GM19324 (cell line): ENCODE measurements around the gene MFAP1.
A peak's percentile ranks its signal among the peaks of the same experiment; 100 is the strongest.
"Not testable (repeated sequence)": the region's sequence is repeated elsewhere in the genome, so short reads cannot be mapped to it uniquely, and the experiment has no call there.

Experiments used
- ATAC-seq: cut with Tn5 transposase; IDR thresholded peaks from one replicate; pipeline ENCODE4 v1.9.1; 2021; ENCODE audit warnings: mild to moderate bottlenecking, moderate library complexity; ENCODE audit not compliant: unreplicated experiment, low FRiP score

The MFAP1 gene, protein sequence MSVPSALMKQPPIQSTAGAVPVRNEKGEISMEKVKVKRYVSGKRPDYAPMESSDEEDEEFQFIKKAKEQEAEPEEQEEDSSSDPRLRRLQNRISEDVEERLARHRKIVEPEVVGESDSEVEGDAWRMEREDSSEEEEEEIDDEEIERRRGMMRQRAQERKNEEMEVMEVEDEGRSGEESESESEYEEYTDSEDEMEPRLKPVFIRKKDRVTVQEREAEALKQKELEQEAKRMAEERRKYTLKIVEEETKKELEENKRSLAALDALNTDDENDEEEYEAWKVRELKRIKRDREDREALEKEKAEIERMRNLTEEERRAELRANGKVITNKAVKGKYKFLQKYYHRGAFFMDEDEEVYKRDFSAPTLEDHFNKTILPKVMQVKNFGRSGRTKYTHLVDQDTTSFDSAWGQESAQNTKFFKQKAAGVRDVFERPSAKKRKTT

DNA sequence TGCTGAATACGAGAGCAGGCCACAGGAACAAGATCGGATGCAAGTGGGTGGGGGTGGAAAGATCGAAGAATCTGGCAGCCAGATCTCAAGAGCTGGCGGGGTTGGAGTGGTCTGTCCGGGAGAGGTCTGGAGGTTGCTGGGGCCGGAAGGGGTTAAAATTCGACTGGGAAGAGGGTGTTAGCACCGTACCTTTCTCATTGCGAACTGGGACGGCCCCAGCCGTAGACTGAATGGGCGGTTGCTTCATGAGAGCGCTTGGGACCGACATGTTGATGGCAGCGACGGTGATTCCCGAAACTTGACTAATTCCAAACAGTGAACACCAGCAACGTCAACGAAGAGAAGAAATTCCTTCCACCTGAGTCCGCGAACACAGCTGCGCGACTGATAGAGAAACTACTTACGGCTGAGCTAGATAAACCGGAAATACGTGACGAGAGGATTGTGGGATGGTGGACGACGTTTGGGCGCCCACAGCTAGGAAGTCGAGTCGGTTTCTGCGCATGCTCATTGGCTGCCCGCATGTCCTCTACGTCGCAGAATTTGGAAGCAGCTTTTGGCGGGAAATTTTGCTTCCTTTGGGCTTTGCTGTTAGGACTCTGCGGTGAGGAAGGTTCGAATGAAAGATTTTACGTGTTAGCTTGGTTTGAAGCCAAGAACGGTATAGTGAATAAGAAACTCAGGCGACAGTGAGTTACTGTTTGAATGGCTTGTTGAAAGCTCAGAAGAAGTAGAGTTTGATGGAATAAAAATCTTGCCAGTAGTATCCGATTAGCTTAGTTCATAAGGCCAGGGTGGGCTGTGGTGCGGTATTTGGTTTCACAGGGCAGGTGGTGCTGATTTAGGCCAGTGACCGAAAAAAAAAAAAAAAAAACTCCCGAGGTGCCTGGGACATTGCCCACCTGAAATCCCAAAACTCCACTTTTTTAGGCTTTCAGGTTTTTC lies at the start of gene MFAP1:
Gene MFAP1 (minus strand): TSS at position 389 of the 945 bp plus-strand sequence. CDS start 121 bp downstream, at position 268.
- peak; percentile 78 for ATAC-seq

DNA sequence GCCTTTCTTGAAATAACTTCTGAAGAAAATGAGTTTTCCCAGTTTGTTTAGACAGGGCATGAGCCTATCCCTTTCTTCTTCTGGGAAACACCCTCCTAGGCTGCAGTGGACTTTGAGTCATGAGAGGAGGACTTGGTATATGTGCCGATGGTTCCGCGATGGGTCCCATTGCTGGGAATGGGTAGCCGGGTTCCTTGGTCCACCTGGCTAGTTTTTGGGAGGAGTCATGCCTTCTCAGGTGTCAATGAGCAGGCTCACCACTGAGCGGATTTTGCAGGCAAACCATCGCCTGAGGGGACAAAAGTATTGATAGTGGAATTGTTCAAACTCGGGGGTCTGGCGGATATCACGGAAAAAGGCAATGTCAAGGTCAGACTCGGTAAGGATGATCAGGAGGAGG lies 49.2 kb upstream of the MFAP1 start:
- ATAC-seq = no peak

DNA sequence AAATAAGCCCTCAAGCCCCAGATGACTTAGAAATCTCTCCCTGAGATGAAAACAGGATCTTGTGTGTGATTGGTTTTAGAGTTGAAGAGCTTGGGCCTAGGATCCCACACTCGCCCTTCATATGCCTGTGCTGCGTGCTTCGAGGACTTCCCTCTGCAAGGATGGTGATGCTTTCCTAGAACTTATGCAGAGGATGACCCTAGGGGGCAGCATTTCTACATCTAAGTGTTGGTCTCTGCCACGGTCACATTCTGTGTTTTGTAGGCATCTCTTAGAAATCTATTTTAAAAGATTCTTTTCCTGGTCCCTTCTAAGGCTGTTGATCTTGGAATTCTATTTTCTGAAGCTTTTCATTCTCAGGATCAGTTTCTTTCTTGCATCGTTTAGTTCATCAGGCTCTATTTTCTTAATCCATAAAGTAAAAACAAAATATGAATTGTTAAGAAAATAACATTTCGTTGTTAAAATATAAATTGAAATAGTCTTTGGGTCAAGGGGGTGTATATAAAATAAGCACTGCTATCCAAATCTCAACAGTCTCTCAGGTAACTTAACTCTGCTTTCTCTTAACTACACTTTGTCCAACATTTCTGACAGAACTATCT lies 48.0 kb upstream of the MFAP1 start:
- ATAC-seq = no peak

DNA sequence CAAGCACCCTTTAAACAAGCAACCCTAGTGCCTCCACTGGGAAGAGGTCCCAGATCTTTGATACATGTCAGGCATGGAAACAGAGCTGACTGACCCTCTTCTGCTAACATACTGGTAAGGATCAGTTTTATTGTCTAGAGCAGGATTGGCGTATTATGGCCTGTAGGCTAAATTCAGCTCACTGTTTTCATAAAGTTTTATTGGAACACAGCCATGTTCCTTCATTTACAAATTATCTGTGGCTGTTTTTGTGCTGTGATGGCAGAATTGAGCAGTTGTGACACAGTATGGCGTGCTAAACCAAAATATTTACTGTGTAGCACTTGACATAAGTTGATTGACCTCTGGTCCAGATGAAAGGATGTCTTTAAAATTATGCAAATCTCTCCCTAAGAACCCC lies 47.3 kb upstream of the MFAP1 start:
- ATAC-seq = no peak

DNA sequence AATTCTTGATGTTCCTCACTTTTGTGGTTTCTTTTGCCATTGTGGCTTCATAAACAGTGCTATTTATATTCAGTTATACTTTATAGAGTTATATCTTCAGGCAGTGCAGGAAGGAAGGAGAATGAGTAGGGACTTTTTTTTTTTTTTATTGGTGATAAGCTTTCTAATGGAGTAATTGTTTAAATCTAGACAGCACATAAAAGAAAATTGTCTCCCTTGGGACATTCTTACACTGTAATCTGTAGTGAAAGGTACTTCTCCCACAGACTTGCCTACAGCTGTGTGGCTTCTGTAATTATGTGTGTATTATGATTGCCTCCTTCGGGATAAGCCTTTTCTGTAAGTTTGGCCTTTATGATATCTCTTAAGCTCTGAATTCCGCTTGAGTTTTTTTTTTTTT lies 43.9 kb upstream of the MFAP1 start:
- no peak for ATAC-seq

DNA sequence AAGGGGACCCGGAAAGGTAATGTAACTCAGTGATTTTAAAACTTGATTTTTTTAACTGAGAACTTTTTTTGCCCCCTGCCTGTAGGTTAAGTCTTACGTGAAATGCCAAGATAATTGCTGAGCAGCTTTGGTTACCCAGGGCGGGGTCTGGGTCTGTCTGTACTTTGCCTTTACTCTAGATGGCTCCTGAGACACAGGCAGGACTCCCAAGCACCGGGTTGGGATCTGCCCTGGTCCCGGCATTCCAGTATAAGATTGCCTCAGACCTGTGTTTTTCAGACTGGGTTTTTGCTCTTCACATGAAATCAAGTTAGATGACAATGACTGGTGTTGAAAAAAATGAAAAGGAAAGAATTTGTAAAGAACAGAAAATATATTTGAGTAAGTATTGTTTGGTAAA lies 42.6 kb upstream of the MFAP1 start:
- ATAC-seq = no peak

DNA sequence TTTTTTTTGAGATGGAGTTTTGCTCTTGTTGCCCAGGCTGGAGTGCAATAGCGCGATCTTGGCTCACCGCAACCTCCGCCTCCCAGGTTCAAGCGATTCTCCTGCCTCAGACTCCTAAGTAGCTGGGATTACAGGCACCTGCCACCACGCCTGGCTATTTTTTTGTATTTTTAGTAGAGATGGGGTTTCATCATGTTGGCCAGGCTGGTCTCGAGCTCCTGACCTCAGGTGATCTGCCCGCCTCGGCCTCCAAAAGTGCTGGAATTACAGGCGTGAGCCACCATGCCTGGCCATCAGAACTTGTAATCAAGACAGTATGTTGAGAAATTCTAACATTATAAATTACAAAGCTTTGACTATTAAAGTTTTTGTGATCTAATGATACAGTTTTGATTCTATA lies 42.1 kb upstream of the MFAP1 start:
- ATAC-seq = not testable (repeated sequence)

DNA sequence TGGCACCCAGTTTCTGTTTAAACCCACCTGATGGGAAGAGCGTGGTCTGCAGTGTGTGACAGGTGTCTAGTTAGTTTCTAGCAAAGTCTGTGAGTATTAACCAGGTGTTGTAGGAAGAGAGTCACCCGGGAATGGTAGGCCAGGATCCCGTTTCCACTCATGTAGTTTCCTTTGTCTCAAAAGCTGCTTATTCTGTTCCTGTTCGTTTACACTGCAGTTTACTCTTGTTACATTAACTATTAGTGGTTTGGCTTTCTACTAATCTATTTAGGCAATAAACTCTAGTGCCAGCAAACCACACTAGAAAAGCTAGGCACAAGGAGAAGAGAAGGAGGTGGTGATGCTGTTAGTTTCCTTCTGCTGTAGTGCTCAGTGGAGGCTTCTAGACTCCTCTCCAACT lies 35.1 kb upstream of the MFAP1 start:
- ATAC-seq = no peak

DNA sequence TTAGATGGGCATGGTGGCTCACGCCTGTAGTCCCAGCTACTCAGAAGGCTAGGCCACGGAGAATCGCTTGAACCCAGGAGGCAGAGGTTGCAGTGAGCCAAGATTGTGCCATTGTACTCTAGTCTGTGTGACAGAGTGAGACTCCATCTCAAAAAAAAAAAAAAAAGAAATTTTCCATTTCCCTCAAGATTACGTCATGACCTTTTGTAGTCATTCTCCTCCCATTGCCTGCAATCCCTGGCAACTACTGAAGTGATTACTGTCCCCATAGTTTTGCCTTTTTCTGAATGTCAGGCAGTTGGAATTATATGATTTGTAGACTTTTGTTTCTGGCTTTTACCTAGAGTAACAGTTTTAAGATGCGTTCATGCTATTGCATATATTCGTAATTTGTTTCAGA lies 30.3 kb upstream of the MFAP1 start:
- no peak for ATAC-seq

DNA sequence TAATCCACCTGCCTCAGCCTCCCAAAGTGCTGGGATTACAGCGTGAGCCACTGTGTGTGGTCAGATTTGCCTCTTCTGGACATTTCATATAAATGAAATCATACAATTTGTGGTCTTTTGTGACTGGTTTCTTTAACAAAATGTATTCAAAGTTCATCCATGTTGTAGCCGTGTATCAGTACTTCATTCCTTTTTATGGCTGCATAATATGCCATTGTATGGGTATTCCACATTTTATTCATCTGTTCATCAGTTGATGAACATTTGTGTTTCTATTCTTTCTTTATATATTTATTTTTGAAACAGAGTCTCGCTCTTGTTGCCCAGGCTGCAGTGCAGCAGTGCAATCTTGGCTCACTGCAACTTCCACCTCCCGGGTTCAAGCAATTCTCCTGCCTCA lies 28.1 kb upstream of the MFAP1 start:
- ATAC-seq = no peak

DNA sequence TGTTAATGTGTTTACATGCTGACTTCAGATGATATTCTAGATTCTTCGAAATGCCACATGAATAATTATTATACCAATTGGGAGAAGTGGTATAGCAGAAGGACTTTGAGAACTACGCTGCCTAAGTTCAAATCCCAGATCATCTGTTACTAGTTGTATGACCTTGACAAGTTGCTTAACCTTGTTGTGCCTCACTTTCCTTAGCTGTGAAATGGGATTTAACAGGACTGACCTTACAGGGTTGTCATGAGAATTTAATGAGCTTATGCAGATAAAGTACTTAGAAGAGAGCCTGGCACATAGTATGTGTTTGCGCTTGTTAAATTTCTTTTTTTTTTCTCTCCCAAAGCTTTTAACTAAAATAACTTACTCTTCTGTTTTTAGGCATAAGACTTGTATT lies 26.8 kb upstream of the MFAP1 start:
- no peak for ATAC-seq

DNA sequence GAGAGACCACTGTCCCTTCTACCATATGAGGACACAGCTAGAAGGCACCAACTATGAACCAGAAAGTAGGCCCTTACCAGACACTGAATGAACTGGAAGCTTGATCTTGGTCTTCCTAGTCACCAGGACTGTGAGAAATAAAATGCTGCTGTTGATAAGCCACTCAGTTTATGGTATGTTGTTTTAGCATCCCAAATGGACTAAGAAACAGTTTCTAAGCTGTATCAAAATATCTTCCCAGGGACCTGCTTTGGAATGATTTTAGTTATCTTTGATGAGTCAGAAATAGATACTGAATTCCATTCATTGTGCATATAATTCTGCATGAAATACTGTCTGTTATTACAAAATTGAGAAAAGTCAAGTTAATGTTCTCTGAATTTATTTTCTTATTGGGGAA lies 20.9 kb upstream of the MFAP1 start:
- no peak for ATAC-seq

DNA sequence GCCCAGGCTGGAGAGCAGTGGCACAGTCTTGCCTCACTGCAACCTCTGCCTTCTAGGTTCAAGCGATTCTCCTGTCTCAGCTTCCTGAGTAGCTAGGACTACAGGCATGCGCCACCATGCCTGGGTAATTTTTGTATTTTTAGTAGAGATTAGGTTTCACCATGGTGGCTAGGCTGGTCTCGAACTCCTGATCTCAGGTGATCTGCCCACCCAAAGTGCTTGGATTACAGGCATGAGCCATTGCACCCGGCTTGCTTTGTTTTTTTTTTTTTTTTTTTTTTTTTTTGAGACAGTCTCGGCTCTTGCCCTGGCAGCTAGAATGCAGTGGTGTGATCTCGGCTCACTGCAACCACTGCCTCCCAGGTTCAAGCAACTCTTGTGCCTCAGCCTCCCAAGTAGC lies 8.0 kb upstream of the MFAP1 start:
- not testable (repeated sequence) for ATAC-seq

DNA sequence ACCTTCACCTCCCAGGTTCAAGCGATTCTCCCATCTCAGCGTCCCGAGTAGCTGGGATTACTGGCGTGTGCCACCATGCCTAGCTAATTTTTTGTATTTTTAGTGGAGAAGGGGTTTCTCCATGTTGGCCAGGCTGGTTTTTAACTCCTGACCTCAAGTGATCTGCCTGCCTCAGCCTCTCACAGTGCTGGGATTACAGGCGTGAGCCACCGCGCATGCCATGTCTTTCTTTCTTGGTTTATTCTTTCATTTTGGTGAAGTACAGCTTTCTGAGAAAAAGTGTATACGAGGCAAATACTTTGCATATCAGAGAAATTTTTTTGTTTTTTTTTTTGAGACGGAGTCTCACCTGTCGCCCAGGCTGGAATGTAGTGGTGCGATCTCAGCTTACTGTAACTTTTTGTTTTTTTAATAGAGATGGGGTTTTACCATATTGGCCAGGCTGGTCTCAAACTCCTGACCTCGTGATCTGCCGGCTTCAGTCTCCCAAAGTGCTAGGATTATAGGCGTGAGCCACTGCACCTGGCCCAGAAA lies 7.1 kb upstream of the MFAP1 start:
- not testable (repeated sequence) for ATAC-seq

DNA sequence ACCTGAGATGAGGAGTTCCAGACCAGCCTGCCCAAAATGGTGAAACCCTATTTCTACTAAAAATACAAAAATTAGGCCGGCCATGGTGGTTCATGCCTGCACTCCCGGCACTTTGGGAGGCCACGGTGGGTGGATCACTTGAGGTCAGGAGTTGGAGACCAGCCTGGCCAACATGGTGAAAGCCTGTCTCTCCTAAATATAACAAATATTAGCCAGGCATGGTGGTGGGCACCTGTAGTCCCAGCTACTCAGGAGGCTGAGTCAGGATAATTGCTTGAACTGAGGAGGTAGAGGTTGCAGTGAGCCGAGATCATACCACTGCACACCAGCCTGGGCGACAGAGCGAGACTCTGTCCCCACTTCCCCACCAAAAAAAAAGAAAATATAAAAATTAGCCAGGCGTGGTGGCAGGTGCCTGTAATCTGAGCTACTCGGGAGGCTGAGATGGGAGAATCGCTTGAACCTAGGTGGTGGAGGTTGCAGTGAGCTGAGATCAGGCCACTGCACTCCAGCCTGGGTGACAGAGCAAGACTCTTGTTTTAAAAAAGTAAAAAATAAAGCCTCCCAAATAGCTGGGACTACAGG lies 6.3 kb upstream of the MFAP1 start:
- not testable (repeated sequence) for ATAC-seq

DNA sequence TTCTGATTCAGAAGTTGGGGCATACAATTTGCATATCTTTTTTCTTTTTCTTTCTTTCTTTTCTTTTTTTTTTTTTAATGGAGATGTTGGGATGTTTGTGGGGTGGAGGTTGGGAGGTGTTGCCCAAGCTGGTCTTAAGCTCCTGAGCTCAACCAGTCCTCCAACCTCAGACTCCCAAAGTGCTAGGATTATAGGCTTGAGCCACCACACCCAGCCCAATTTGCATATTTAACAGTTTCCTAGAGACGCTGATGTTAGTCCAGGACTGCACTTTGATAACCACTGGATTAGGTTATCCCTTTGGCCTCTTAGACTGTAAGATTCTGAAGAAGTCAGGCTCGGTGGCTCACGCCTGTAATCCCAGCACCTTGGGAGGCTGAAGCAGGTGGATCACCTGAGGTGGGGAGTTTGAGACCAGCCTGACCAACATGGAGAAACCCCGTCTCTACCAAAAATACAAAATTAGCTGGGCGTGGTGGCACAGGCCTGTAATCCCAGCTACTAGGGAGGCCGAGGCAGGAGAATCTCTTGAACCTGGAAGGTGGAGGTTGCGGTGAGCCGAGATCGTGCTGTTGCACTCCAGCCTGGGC lies 5.6 kb upstream of the MFAP1 start:
- not testable (repeated sequence) for ATAC-seq

DNA sequence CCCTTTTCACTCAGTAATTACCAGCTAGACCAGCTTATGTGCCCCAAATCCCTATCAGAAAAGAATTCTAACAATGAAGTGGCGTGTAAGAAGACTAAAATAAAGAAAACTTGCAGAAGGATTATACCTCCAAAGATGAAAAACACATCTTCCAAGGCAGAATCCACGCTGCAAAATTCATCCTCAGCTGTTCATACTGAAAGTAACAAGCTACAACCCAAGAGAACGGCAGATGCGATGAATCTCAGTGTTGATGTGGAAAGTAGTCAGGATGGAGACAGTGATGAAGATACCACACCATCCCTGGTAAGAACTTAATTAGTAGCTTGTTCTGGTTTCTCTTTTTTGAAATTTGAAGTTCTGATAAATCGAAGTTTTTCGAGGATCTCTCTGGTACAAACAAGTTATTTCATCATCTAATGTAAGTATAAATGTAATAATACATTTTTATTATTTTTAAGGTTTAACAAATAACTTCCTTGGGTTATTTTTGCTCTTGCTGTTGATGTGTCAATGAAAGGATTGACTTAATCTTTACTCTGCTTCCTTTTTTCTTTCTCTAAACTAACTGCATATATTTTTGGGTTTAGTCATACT lies 3.7 kb upstream of the MFAP1 start:
- no peak for ATAC-seq

DNA sequence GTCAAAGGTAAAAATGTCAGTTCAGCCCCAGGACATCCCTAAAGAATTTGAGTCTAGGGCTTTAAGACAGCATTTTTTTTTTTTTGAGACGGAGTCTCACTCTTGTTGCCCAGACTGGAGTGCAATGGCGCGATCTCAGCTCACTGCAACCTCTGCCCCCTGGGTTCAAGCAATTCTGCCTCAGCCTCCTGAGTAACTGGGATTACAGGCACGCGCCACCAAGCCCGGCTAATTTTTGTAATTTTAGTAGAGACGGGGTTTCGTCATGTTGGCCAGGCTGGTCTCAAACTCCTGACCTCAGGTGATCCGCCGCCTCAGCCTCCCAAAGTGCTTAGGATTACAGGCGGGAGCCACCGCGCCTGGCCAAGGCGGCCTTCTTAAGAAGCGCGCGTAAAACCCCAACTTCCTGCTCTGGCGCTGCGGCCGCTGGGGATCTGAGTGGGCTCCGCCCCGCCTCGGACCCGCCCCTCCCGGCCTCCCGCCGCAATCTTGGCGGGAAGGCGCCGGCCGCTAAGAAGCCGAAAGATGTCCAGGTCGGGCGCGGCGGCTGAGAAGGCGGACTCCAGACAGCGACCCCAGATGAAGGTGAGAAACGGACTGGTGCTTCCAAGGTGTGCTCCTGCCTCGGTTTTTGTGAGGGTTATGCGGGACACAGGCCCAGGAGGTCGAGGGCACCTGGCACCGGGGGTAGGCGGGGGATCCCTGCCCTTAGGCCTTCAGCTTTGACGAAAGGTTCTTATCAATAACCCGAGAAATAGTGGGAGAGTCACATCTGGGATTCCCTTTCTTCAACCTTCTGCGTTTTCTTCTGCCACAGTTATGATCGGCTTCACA lies 2.2 kb upstream of the MFAP1 start, which contains the start of gene WDR76:
Gene WDR76 (plus strand): TSS at position 495 of the 834 bp plus-strand sequence. CDS start 31 bp downstream, at position 526.
- peak; percentile 66 for ATAC-seq
